ENCODE measurements around the gene CHMP5. TPM values are rescaled to one million over a fixed set of nuclear protein-coding genes. Genes with fewer than 3 reads are reported as not detected.

The CHMP5 gene
- total RNA-seq, 4 donors from 2014 or later: 48.0 to 77.2 (median 65.2) TPM

DNA sequence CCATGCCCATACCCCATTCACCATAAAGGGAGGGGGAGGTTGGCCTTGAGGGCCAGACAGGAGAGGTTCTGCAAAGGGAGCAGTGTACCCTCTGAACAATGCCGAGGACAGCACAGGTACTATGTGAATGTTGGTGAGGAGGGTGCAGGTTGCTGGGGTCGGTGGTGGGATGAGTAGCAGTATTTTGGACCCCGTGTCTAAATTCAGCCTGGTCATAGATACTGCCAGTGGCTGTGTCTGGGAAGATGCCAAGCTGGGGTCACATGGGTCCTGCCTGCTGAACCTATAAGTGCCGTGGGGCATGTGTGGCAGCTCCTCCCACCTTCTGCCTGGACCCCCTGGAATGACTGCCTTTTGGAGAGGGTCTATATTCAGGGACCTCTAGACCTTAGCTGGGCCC is 36.2 kb upstream of the CHMP5 start:
- peaks cover 4 to 10% (median 7%) of the 10 kb centered on the region in 4 donors for H3K4me1 ChIP-seq
- H3K36me3 ChIP-seq: no peaks in the 10 kb centered on the region
- H3K27ac ChIP-seq (replicated peaks in 1 of 4): no peak overlapping the region
- 74% methylated on average over 4 of the region's 4 CpGs for WGBS
- DNase-seq (ENCODE audit: extremely low spot score): no peak
- no peak overlapping the region for H3K4me3 ChIP-seq
- no peaks in the 10 kb centered on the region for H3K9me3 ChIP-seq
- TF ChIP-seq POLR2A (IDR thresholded peaks at IDR 0.05; ENCODE audit: low read depth) (no peak), EP300 (IDR thresholded peaks at IDR 0.05) (no peak), POLR2AphosphoS5 (IDR thresholded peaks at IDR 0.05) (no peak)
- TF ChIP-seq, protein P1, sequence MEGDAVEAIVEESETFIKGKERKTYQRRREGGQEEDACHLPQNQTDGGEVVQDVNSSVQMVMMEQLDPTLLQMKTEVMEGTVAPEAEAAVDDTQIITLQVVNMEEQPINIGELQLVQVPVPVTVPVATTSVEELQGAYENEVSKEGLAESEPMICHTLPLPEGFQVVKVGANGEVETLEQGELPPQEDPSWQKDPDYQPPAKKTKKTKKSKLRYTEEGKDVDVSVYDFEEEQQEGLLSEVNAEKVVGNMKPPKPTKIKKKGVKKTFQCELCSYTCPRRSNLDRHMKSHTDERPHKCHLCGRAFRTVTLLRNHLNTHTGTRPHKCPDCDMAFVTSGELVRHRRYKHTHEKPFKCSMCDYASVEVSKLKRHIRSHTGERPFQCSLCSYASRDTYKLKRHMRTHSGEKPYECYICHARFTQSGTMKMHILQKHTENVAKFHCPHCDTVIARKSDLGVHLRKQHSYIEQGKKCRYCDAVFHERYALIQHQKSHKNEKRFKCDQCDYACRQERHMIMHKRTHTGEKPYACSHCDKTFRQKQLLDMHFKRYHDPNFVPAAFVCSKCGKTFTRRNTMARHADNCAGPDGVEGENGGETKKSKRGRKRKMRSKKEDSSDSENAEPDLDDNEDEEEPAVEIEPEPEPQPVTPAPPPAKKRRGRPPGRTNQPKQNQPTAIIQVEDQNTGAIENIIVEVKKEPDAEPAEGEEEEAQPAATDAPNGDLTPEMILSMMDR (IDR thresholded peaks at IDR 0.05): no peak
- no peaks in the 10 kb centered on the region for H3K27me3 ChIP-seq
- intact Hi-C loops (cut with DNase I): no loop called here

DNA sequence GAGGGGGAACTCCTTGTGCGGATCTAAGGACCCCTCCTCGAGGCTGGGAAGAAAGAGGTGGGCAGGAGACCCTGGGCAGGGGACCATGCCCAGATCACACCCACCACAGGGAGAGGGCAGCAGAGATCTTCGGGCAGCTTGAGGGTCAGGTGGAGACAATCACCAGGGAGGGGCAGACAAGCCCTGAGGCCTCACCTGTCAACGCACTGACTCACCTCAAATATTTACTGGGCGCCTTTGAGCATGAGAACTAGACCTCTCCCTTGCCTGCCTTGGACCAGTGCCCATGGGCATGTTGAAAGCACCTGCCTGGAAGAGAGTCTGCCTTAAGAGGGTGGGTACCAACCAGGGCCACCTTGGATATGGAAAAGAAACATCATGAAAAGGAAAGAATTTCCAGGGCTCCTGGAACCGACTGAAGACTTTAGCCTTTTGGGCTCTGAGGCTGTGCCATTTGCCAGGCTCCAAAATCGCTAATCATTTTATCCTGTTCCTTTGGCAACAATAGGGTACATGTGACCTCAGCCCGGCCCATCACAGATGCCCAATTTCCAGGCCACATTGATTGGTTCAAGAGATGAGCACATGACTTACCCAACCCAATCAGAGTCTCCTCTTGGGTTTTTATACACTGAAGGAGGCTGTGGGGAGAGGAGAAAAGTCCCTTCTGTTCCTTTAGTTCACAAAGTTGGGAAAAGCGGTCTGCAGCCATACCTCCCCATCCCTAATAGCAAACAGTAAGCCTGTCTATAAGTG is 35.3 kb upstream of the CHMP5 start:
- 80% methylated on average over 7 of the region's 9 CpGs for WGBS
- DNase-seq (ENCODE audit: extremely low spot score): no peak
- no peaks in the 10 kb centered on the region for H3K36me3 ChIP-seq
- TF ChIP-seq EP300 (IDR thresholded peaks at IDR 0.05) (no peak), POLR2A (IDR thresholded peaks at IDR 0.05; ENCODE audit: low read depth) (no peak), POLR2AphosphoS5 (IDR thresholded peaks at IDR 0.05) (no peak)
- TF ChIP-seq, protein P1 (IDR thresholded peaks at IDR 0.05): no peak
- no peaks in the 10 kb centered on the region for H3K27me3 ChIP-seq
- H3K27ac ChIP-seq (replicated peaks in 1 of 4): no peak overlapping the region
- H3K4me1 ChIP-seq: peaks cover 4 to 14% (median 10%) of the 10 kb centered on the region in 4 donors
- no peaks in the 10 kb centered on the region for H3K9me3 ChIP-seq
- intact Hi-C loops (cut with DNase I): no loop called here
- H3K4me3 ChIP-seq: no peak overlapping the region

DNA sequence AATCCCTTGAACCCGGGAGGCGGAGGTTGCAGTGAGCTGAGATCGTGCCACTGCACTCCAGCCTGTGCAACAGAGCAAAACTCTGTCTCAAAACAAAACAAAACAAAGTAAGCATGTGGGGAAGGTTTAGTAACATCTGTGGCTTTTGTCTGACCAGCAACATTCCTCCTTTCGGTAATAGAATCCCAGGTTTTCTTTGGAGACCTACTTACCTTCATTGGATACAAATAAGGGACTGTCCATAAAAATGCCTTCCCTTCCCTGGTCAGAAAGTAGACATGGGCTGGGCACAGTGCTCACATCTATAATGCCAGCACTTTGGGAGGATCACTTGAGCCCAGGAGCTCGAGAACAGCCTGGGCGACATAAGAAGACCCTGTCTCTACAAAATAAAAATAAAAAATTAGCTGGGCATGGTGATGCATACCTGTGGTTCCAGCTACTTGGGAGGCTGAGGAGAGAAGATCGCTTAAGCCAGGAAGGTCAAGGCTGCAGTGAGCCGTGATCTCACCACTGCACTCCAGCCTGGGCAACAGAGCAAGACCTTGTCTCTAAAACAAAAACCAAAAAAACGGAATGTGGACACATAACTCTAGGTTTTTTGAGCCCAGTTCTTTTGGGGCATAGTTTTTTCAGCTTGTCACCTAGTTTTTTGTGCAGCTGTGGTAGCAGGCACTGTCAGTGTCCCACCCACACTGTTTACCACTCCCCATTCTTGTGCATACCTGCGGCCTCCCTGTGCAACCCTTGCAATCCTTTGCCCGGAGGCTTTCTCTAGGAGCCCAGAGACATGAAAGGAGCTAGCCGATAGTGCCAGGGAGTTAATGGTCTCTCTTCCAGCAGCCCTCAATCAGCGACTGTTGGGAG is 33.9 kb upstream of the CHMP5 start:
- no peaks in the 10 kb centered on the region for H3K36me3 ChIP-seq
- 94% methylated on average over 12 of the region's 13 CpGs for WGBS

DNA sequence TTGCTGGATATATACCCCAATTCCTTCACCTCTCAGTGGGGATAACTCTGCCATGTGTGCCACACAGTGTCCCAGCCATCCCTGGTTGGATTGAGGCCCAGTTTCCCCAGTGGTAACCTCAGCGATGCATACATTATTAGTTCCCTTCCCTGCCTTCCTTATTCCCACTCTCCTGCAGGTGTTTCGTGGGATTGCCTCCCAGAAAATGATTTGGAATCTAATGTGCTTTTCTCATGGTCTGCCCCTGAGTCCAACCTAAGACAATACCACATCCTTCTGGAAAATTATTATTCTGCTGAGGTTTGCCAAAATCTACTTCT is 33.3 kb upstream of the CHMP5 start:
- Histone ChIP-seq H3K36me3 (no peaks in the 10 kb centered on the region), H3K27me3 (no peaks in the 10 kb centered on the region), H3K27ac (replicated peaks in 1 of 4) (no peak overlapping the region)

More for the DNA sequence above, 33.9 kb upstream of the CHMP5 start:
- intact Hi-C loops (cut with DNase I): no loop called here
- peaks cover 0 to 6% (median 3%) of the 10 kb centered on the region in 4 donors for H3K4me1 ChIP-seq
- no peak overlapping the region for H3K27ac ChIP-seq (replicated peaks in 1 of 4)
- no peaks in the 10 kb centered on the region for H3K27me3 ChIP-seq
- no peak for TF ChIP-seq EP300 (IDR thresholded peaks at IDR 0.05)
- no peak for TF ChIP-seq POLR2A (IDR thresholded peaks at IDR 0.05; ENCODE audit: low read depth)
- TF ChIP-seq POLR2AphosphoS5 (IDR thresholded peaks at IDR 0.05): no peak
- TF ChIP-seq, protein P1 (IDR thresholded peaks at IDR 0.05): no peak
- H3K9me3 ChIP-seq: no peaks in the 10 kb centered on the region
- no peak for DNase-seq (ENCODE audit: extremely low spot score)
- H3K4me3 ChIP-seq: no peak overlapping the region

More for the DNA sequence above, 33.3 kb upstream of the CHMP5 start:
- Histone ChIP-seq H3K4me3 (no peak overlapping the region), H3K4me1 (peaks cover 0 to 6% (median 3%) of the 10 kb centered on the region in 4 donors), H3K9me3 (no peaks in the 10 kb centered on the region)
- WGBS: 73% methylated on average over 2 of the region's 2 CpGs
- DNase-seq (ENCODE audit: extremely low spot score): no peak
- intact Hi-C loops (cut with DNase I): no loop called here
- TF ChIP-seq POLR2A (IDR thresholded peaks at IDR 0.05; ENCODE audit: low read depth): no peak
- TF ChIP-seq, protein P1 (IDR thresholded peaks at IDR 0.05): no peak
- TF ChIP-seq EP300 (IDR thresholded peaks at IDR 0.05): no peak
- no peak for TF ChIP-seq POLR2AphosphoS5 (IDR thresholded peaks at IDR 0.05)

All from esophagus muscularis mucosa (tissue), 4 donors.